GM19043 (cell line): ENCODE data around the gene C5orf52.
"Not testable (repeated sequence)": the region's sequence is repeated elsewhere in the genome, so short reads cannot be mapped to it uniquely, and the experiment has no call there.

Experiments
- ATAC-seq: cut with Tn5 transposase; IDR thresholded peaks from one replicate; pipeline ENCODE4 v1.9.1; 2021; ENCODE audit warnings: low read depth; ENCODE audit not compliant: unreplicated experiment

The C5orf52 gene

GRCh38 chr5:157719245-157719644, 47.9 kb downstream of the C5orf52 start:
- ATAC-seq = no peak

- no peak for ATAC-seq
Measured at GRCh38 chr5:157721159-157721558, 49.8 kb downstream of the C5orf52 start.

GRCh38 chr5:157722895-157723294, 51.6 kb downstream of the C5orf52 start:
- ATAC-seq = not testable (repeated sequence)

GRCh38 chr5:157726607-157727006, 55.3 kb downstream of the C5orf52 start:
- not testable (repeated sequence) for ATAC-seq

- not testable (repeated sequence) for ATAC-seq
Measured at GRCh38 chr5:157727858-157728257, 56.5 kb downstream of the C5orf52 start.
